ENCODE measurements around the gene CDYL.
"Not testable (repeated sequence)": the region's sequence is repeated elsewhere in the genome, so short reads cannot be mapped to it uniquely, and the experiment has no call there.

Gene CDYL

GRCh38 chr6:4848382-4849068 is 72.3 kb downstream of the CDYL start:
- DNase-seq, result no peak

- DNase-seq, result no peak
Measured at GRCh38 chr6:4849226-4850022, 73.2 kb downstream of the CDYL start.

GRCh38 chr6:4851035-4851434 is 74.8 kb downstream of the CDYL start:
- DNase-seq, result no peak

GRCh38 chr6:4852186-4852585 is 76.0 kb downstream of the CDYL start:
- DNase-seq, result not testable (repeated sequence)

GRCh38 chr6:4852938-4853337 is 76.7 kb downstream of the CDYL start:
- DNase-seq, result no peak

- no peak for DNase-seq
Measured at GRCh38 chr6:4853349-4853748, 77.1 kb downstream of the CDYL start.

- no peak for DNase-seq
Measured at GRCh38 chr6:4853782-4854511, 77.7 kb downstream of the CDYL start.

- no peak for DNase-seq
Measured at GRCh38 chr6:4856785-4857184, 80.6 kb downstream of the CDYL start.

- no peak for DNase-seq
Measured at GRCh38 chr6:4858194-4859015, 82.2 kb downstream of the CDYL start.

GRCh38 chr6:4860387-4860786 is 84.2 kb downstream of the CDYL start:
- no peak for DNase-seq

GRCh38 chr6:4861564-4861963 is 85.4 kb downstream of the CDYL start:
- no peak for DNase-seq

GRCh38 chr6:4864519-4864918 is 88.3 kb downstream of the CDYL start:
- DNase-seq, result no peak

- not testable (repeated sequence) for DNase-seq
Measured at GRCh38 chr6:4865006-4865405, 88.8 kb downstream of the CDYL start.

GRCh38 chr6:4870821-4871494 is 94.8 kb downstream of the CDYL start:
- DNase-seq, result no peak

- DNase-seq, result no peak
Measured at GRCh38 chr6:4871825-4872224, 95.6 kb downstream of the CDYL start.

- DNase-seq, result no peak
Measured at GRCh38 chr6:4872841-4873240, 96.6 kb downstream of the CDYL start.

GRCh38 chr6:4873928-4874327 is 97.7 kb downstream of the CDYL start:
- DNase-seq, result no peak

- no peak for DNase-seq
Measured at GRCh38 chr6:4879741-4880275, 103.6 kb downstream of the CDYL start.

GRCh38 chr6:4880363-4880762 is 104.2 kb downstream of the CDYL start:
- no peak for DNase-seq

GRCh38 chr6:4883298-4883697 is 107.1 kb downstream of the CDYL start:
- no peak for DNase-seq

- no peak for DNase-seq
Measured at GRCh38 chr6:4884646-4885340, 108.6 kb downstream of the CDYL start.
